ENCODE data around the gene CST11.

The CST11 gene

GRCh38 chr20:23440004-23440403, 12.7 kb downstream of the CST11 start:
- H3K79me2 ChIP-seq (ENCODE audit: insufficient read depth, low read length): no peaks in the 10 kb centered on the region
- H2AFZ ChIP-seq (ENCODE audit: low read length): no peak overlapping the region
- no peaks in the 10 kb centered on the region for H3K4me1 ChIP-seq (ENCODE audit: insufficient read depth, low read length, poor library complexity, severe bottlenecking)
- no peaks in the 10 kb centered on the region for H3K27me3 ChIP-seq (ENCODE audit: insufficient read depth, low read length, poor library complexity, severe bottlenecking)
- no peak overlapping the region for H3K4me2 ChIP-seq (ENCODE audit: low read depth, low read length, poor library complexity, severe bottlenecking)
- H3K9me2 ChIP-seq (replicated peaks; ENCODE audit: low read depth, low read length): no peaks in the 10 kb centered on the region
- TF ChIP-seq EZH2phosphoT487 (IDR thresholded peaks at IDR 0.05; ENCODE audit: borderline replicate concordance): no peak
- TF ChIP-seq, protein P1, sequence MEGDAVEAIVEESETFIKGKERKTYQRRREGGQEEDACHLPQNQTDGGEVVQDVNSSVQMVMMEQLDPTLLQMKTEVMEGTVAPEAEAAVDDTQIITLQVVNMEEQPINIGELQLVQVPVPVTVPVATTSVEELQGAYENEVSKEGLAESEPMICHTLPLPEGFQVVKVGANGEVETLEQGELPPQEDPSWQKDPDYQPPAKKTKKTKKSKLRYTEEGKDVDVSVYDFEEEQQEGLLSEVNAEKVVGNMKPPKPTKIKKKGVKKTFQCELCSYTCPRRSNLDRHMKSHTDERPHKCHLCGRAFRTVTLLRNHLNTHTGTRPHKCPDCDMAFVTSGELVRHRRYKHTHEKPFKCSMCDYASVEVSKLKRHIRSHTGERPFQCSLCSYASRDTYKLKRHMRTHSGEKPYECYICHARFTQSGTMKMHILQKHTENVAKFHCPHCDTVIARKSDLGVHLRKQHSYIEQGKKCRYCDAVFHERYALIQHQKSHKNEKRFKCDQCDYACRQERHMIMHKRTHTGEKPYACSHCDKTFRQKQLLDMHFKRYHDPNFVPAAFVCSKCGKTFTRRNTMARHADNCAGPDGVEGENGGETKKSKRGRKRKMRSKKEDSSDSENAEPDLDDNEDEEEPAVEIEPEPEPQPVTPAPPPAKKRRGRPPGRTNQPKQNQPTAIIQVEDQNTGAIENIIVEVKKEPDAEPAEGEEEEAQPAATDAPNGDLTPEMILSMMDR (conservative IDR thresholded peaks at IDR 0.05; ENCODE audit: low read length): no peak
- no peak overlapping the region for H3K4me3 ChIP-seq (ENCODE audit: low read length, poor library complexity, severe bottlenecking)
- H3F3A ChIP-seq (ENCODE audit: low read depth): no peaks in the 10 kb centered on the region
- no peak overlapping the region for H3K9ac ChIP-seq (ENCODE audit: low read depth, low read length, poor library complexity, severe bottlenecking)
- H3K36me3 ChIP-seq (ENCODE audit: insufficient read depth, low read length): no peaks in the 10 kb centered on the region
- no peaks in the 10 kb centered on the region for H3K9me3 ChIP-seq (ENCODE audit: insufficient read depth, low read depth, low read length)
- no peaks in the 10 kb centered on the region for H4K20me1 ChIP-seq (ENCODE audit: insufficient read depth, low read length, poor library complexity, severe bottlenecking)

- no peaks in the 10 kb centered on the region for H3F3A ChIP-seq (ENCODE audit: low read depth)
- no peak overlapping the region for H2AFZ ChIP-seq (ENCODE audit: low read length)
- H3K9me3 ChIP-seq (ENCODE audit: insufficient read depth, low read depth, low read length): no peaks in the 10 kb centered on the region
- H3K4me3 ChIP-seq (ENCODE audit: low read length, poor library complexity, severe bottlenecking): no peak overlapping the region
- no peaks in the 10 kb centered on the region for H3K27me3 ChIP-seq (ENCODE audit: insufficient read depth, low read length, poor library complexity, severe bottlenecking)
- no peaks in the 10 kb centered on the region for H3K4me1 ChIP-seq (ENCODE audit: insufficient read depth, low read length, poor library complexity, severe bottlenecking)
- no peak for TF ChIP-seq EZH2phosphoT487 (IDR thresholded peaks at IDR 0.05; ENCODE audit: borderline replicate concordance)
- TF ChIP-seq, protein P1 (conservative IDR thresholded peaks at IDR 0.05; ENCODE audit: low read length): no peak
- no peaks in the 10 kb centered on the region for H3K79me2 ChIP-seq (ENCODE audit: insufficient read depth, low read length)
- no peak overlapping the region for H3K9ac ChIP-seq (ENCODE audit: low read depth, low read length, poor library complexity, severe bottlenecking)
- H3K36me3 ChIP-seq (ENCODE audit: insufficient read depth, low read length): no peaks in the 10 kb centered on the region
- H4K20me1 ChIP-seq (ENCODE audit: insufficient read depth, low read length, poor library complexity, severe bottlenecking): no peaks in the 10 kb centered on the region
- no peaks in the 10 kb centered on the region for H3K9me2 ChIP-seq (replicated peaks; ENCODE audit: low read depth, low read length)
- no peak overlapping the region for H3K4me2 ChIP-seq (ENCODE audit: low read depth, low read length, poor library complexity, severe bottlenecking)
Measured at GRCh38 chr20:23438661-23439060, 14.0 kb downstream of the CST11 start.

- Histone ChIP-seq H3F3A (ENCODE audit: low read depth) (no peaks in the 10 kb centered on the region), H3K9me3 (ENCODE audit: insufficient read depth, low read depth, low read length) (no peaks in the 10 kb centered on the region), H3K4me1 (ENCODE audit: insufficient read depth, low read length, poor library complexity, severe bottlenecking) (no peaks in the 10 kb centered on the region), H3K4me2 (ENCODE audit: low read depth, low read length, poor library complexity, severe bottlenecking) (no peak overlapping the region), H3K36me3 (ENCODE audit: insufficient read depth, low read length) (no peaks in the 10 kb centered on the region), H3K27me3 (ENCODE audit: insufficient read depth, low read length, poor library complexity, severe bottlenecking) (no peaks in the 10 kb centered on the region), H2AFZ (ENCODE audit: low read length) (no peak overlapping the region), H3K79me2 (ENCODE audit: insufficient read depth, low read length) (no peaks in the 10 kb centered on the region), H3K9me2 (replicated peaks; ENCODE audit: low read depth, low read length) (no peaks in the 10 kb centered on the region), H3K9ac (ENCODE audit: low read depth, low read length, poor library complexity, severe bottlenecking) (no peak overlapping the region), H3K4me3 (ENCODE audit: low read length, poor library complexity, severe bottlenecking) (no peak overlapping the region), H4K20me1 (ENCODE audit: insufficient read depth, low read length, poor library complexity, severe bottlenecking) (no peaks in the 10 kb centered on the region)
- TF ChIP-seq, protein P1 (conservative IDR thresholded peaks at IDR 0.05; ENCODE audit: low read length): no peak
- no peak for TF ChIP-seq EZH2phosphoT487 (IDR thresholded peaks at IDR 0.05; ENCODE audit: borderline replicate concordance)
Measured at GRCh38 chr20:23437126-23437899, 15.4 kb downstream of the CST11 start.
